Measurements from ENCODE around the gene NDFIP2. TPM values are rescaled to one million over a fixed set of nuclear protein-coding genes. Genes with fewer than 3 reads are reported as not detected.

The NDFIP2 gene
- total and polyA plus RNA-seq, 2 donors (not counting 1 experiment from before 2014, with no cell fraction given): 0.12 to 1.0 TPM

DNA sequence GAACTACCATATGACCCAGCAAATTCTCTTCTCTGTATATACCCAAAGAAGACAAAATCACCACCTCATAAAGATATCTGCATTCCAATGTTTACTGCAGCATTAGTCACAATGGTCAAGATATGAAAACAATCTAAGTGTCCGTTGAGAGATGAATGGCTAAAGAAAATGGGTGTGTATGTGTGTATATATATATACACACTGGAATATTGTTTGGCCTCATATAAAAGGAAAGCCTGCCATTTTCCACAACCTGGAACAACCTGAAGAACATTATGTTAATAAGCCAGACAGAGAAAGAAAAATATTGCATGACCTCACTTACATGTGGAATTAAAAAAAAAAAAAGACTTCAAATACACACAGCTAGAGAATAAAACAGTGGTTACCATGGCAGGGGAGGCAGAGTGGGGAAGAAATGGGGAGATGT, 45.4 kb upstream of the NDFIP2 start:
- ATAC-seq (ENCODE audit: low read depth) (no peak), DNase-seq (no peak)
- Histone ChIP-seq H3K4me2 (replicated peaks; ENCODE audit: low read depth, low read length, poor library complexity, severe bottlenecking) (no peak overlapping the region), H3K27ac (ENCODE audit: low read length in 2 of 2) (no peak overlapping the region), H3K27me3 (replicated peaks in 1 of 4; ENCODE audit: control extremely low read depth in 1 of 4, control insufficient read depth in 3 of 4, insufficient read depth in 4 of 4, low read length in 3 of 4) (no peaks in the 10 kb centered on the region), H3K9me3 (ENCODE audit: control extremely low read depth in 1 of 3, control insufficient read depth in 2 of 3, insufficient read depth in 1 of 3, low read length in 2 of 3) (no peaks in the 10 kb centered on the region), H3K9ac (ENCODE audit: low read length) (no peak overlapping the region), H3K79me2 (ENCODE audit: control insufficient read depth, insufficient read depth, low read length) (no peaks in the 10 kb centered on the region), H2AFZ (ENCODE audit: insufficient read depth, low read depth, low read length, poor library complexity, severe bottlenecking) (no peak overlapping the region), H3K4me3 (ENCODE audit: control extremely low read depth in 1 of 5, extremely low read depth in 1 of 5, insufficient read depth in 1 of 5, low read depth in 2 of 5, low read length in 4 of 5) (no peak overlapping the region), H3K4me1 (ENCODE audit: control insufficient read depth in 2 of 2, insufficient read depth in 2 of 2, low read length in 2 of 2) (no peaks in the 10 kb centered on the region), H4K20me1 (ENCODE audit: control insufficient read depth, insufficient read depth, low read length, poor library complexity, severe bottlenecking) (no peaks in the 10 kb centered on the region), H3K36me3 (replicated peaks in 1 of 2; ENCODE audit: control extremely low read depth in 1 of 2, control insufficient read depth in 1 of 2, extremely low read depth in 1 of 2, insufficient read depth in 2 of 2, low read length in 1 of 2) (no peaks in the 10 kb centered on the region)
- no CpG with 5 or more reads among the region's 1 CpG for WGBS (ENCODE audit: insufficient coverage)
- no peaks in the 10 kb centered on the region for H3K9me3 Mint-ChIP-seq (ENCODE audit: insufficient read depth)
- no peak overlapping the region for H3K27ac Mint-ChIP-seq
- POLR2A ChIA-PET: no interaction called here
- H3K27me3 Mint-ChIP-seq: no peaks in the 10 kb centered on the region
- CTCF ChIA-PET: interaction anchor here (0.6 to 1.8 kb wide), 2 partner anchors 11 to 30 kb away, joined by 3 to 10 read pairs; no protein-coding TSS in a partner anchor
- no peaks in the 10 kb centered on the region for H3K4me1 Mint-ChIP-seq
- intact Hi-C loops (cut with micrococcal nuclease): no loop called here
- TF ChIP-seq, protein P1, sequence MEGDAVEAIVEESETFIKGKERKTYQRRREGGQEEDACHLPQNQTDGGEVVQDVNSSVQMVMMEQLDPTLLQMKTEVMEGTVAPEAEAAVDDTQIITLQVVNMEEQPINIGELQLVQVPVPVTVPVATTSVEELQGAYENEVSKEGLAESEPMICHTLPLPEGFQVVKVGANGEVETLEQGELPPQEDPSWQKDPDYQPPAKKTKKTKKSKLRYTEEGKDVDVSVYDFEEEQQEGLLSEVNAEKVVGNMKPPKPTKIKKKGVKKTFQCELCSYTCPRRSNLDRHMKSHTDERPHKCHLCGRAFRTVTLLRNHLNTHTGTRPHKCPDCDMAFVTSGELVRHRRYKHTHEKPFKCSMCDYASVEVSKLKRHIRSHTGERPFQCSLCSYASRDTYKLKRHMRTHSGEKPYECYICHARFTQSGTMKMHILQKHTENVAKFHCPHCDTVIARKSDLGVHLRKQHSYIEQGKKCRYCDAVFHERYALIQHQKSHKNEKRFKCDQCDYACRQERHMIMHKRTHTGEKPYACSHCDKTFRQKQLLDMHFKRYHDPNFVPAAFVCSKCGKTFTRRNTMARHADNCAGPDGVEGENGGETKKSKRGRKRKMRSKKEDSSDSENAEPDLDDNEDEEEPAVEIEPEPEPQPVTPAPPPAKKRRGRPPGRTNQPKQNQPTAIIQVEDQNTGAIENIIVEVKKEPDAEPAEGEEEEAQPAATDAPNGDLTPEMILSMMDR (IDR thresholded peaks at IDR 0.05): no peak
- no peak overlapping the region for H3K4me3 Mint-ChIP-seq

DNA sequence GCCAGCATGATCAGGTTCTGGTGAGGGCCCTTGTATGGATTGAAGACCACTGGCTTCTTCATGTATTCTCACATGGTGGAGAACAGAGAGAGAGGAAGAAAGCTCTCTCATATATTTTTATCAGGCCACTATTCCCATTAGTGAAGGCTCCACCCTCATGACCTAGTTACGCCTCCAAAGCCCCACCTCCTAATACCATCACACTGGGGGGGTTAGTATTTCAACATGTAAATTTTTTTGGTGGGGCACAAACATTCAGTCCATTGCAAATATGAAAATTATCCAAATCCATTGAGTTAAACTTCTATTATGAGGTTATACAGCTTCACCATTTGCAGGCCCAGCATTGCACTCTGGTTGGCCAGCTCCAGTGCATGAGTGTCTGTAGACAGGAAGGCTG, 41.7 kb upstream of the NDFIP2 start:
- ChIA-PET CTCF (interaction anchor here (0.9 kb wide), 1 partner anchor 15 kb away, joined by 5 read pairs; no protein-coding TSS in a partner anchor), POLR2A (no interaction called here)
- H3K79me2 ChIP-seq (ENCODE audit: control insufficient read depth, insufficient read depth, low read length): no peaks in the 10 kb centered on the region
- no CpG with 5 or more reads among the region's 1 CpG for WGBS (ENCODE audit: insufficient coverage)
- no peaks in the 10 kb centered on the region for H3K36me3 ChIP-seq (replicated peaks in 1 of 2; ENCODE audit: control extremely low read depth in 1 of 2, control insufficient read depth in 1 of 2, extremely low read depth in 1 of 2, insufficient read depth in 2 of 2, low read length in 1 of 2)
- no peak overlapping the region for H2AFZ ChIP-seq (ENCODE audit: insufficient read depth, low read depth, low read length, poor library complexity, severe bottlenecking)
- H3K9me3 ChIP-seq (ENCODE audit: control extremely low read depth in 1 of 3, control insufficient read depth in 2 of 3, insufficient read depth in 1 of 3, low read length in 2 of 3): no peaks in the 10 kb centered on the region
- no peaks in the 10 kb centered on the region for H4K20me1 ChIP-seq (ENCODE audit: control insufficient read depth, insufficient read depth, low read length, poor library complexity, severe bottlenecking)
- H3K4me2 ChIP-seq (replicated peaks; ENCODE audit: low read depth, low read length, poor library complexity, severe bottlenecking): no peak overlapping the region
- ATAC-seq (ENCODE audit: low read depth): no peak
- no peak overlapping the region for H3K9ac ChIP-seq (ENCODE audit: low read length)
- no peak overlapping the region for H3K27ac ChIP-seq (ENCODE audit: low read length in 2 of 2)
- intact Hi-C loops (cut with micrococcal nuclease): no loop called here
- H3K27me3 ChIP-seq (replicated peaks in 1 of 4; ENCODE audit: control extremely low read depth in 1 of 4, control insufficient read depth in 3 of 4, insufficient read depth in 4 of 4, low read length in 3 of 4): no peaks in the 10 kb centered on the region
- Mint-ChIP-seq H3K4me1 (no peaks in the 10 kb centered on the region), H3K9me3 (ENCODE audit: insufficient read depth) (no peaks in the 10 kb centered on the region), H3K27me3 (peaks cover 8% of the 10 kb centered on the region), H3K27ac (no peak overlapping the region), H3K4me3 (no peak overlapping the region)
- DNase-seq: no peak
- no peaks in the 10 kb centered on the region for H3K4me1 ChIP-seq (ENCODE audit: control insufficient read depth in 2 of 2, insufficient read depth in 2 of 2, low read length in 2 of 2)
- H3K4me3 ChIP-seq (ENCODE audit: control extremely low read depth in 1 of 5, extremely low read depth in 1 of 5, insufficient read depth in 1 of 5, low read depth in 2 of 5, low read length in 4 of 5): no peak overlapping the region
- TF ChIP-seq, protein P1 (IDR thresholded peaks at IDR 0.05): no peak
